KOPT-K1 (cell line): ENCODE data around the gene SLCO3A1.
"Not testable (repeated sequence)": the region's sequence is repeated elsewhere in the genome, so short reads cannot be mapped to it uniquely, and the experiment has no call there.

Experiments
- H3K27ac ChIP-seq: fragments of 200-600 bp; sonication (generic); 2 replicates; pipeline ENCODE4 v1.5.1; 2016; ENCODE audit warnings: antibody characterized with exemption, mild to moderate bottlenecking, low read depth, low read length; ENCODE audit not compliant: poor library complexity, severe bottlenecking
- H3K36me3 ChIP-seq: fragments of 200-600 bp; sonication (generic); 2 replicates; pipeline ENCODE4 v1.5.1; 2017; ENCODE audit warnings: antibody characterized with exemption, mild to moderate bottlenecking, low read length, moderate library complexity; ENCODE audit not compliant: insufficient read depth
- H3K9me3 ChIP-seq: fragments of 200-600 bp; sonication (generic); 2 replicates; pipeline ENCODE4 v1.5.1; 2017; ENCODE audit warnings: antibody characterized with exemption, low read length, mild to moderate bottlenecking; ENCODE audit not compliant: insufficient read depth, poor library complexity, severe bottlenecking

Gene SLCO3A1

DNA sequence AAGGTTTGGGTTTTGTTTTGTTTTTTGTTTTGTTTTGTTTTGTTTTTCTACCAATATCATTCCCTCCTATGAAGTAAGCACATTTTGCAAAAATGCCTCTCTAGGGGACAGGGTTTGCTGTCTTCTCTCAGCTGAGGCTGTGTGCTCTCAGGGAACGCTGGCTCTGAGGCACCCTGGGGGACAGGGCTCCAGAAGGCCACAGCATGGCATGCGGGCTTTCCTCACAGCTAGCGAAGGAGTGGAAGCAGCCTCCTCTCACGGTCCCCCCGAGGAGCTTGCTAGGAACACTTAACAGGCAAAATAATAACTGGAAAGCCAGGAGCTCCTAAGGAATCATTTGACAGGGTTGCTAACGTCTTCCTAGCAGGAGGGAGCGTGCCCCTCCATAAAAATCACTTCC lies 312.5 kb downstream of the SLCO3A1 start:
- H3K36me3 ChIP-seq = no peaks in the 10 kb centered on the region
- H3K27ac ChIP-seq = no peak overlapping the region
- H3K9me3 ChIP-seq = no peaks in the 10 kb centered on the region

- Histone ChIP-seq H3K36me3 (no peaks in the 10 kb centered on the region), H3K9me3 (no peaks in the 10 kb centered on the region), H3K27ac (no peak overlapping the region)
These were observed 313.4 kb downstream of the SLCO3A1 start for GRCh38 chr15:92166751-92167405.

DNA sequence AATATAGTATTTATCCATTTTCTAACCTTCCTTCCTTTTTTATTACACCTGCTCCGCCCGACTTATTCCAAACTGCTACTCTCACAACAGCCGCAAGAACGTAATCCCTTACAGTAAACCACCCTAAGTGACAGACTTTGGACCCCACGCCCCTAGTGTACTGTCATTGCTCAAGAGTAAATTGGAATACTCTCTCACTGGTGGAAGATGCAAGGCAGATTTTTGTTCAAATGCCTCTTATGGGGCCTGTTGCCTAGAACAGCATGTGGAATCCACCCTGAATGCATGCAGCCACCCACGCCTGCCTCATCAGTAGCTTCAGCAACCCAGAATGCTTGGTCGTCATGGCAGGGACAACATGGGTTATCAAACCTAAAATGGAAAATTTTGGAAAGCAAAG lies 313.9 kb downstream of the SLCO3A1 start:
- no peak overlapping the region for H3K27ac ChIP-seq
- no peaks in the 10 kb centered on the region for H3K36me3 ChIP-seq
- H3K9me3 ChIP-seq = no peaks in the 10 kb centered on the region

DNA sequence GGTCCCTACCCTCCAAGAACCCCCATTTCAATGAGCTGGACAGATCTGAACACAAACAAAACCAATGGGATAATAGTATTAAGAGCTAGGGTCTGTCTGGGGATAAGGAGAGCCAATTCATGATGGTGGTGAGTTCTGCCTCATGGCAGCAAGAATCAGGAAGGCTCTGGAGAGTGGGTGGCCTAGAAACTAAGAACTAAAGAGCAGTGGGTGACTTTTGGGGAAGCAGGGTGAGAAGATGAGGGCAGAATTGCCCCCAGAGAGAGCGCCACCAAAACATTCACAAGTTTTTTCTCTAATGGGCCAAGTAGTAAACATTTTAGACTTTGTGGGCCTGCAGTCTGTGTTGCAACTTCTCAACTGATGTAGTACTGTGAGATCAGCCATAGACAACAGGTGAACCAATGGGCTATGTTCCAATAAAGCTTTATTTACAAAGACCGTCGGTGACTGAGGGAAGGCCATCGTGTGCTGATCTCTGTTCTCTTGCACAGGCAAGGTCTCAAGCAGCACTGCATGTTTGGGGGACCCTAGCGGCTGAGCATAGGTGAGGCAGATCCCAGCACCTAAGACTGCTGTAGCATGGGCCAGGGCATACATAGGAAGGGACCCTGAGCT lies 314.7 kb downstream of the SLCO3A1 start:
- no peak overlapping the region for H3K27ac ChIP-seq
- no peaks in the 10 kb centered on the region for H3K9me3 ChIP-seq
- no peaks in the 10 kb centered on the region for H3K36me3 ChIP-seq

DNA sequence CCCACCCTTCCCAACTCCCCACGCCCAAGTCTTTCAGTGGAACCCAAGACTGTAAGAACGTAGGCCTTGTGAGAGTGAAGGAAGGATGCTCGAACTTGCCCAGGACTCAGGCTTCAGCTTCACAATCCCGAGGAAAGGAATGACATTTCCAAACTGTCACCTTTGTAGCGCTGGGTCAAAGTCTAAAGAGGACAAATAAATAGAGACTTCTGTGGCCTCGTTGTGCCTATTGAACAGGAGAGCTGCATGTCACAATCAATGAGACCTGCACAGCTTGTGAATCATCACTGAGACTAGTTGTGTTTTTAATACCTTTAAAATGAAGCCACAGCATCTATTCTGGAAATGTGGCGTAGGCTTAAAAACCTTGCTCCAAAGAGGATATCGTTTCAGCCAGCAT lies 317.4 kb downstream of the SLCO3A1 start:
- no peaks in the 10 kb centered on the region for H3K9me3 ChIP-seq
- H3K27ac ChIP-seq = no peak overlapping the region
- no peaks in the 10 kb centered on the region for H3K36me3 ChIP-seq

GRCh38 chr15:92178911-92179310 lies 325.4 kb downstream of the SLCO3A1 start:
- Histone ChIP-seq H3K36me3 (no peaks in the 10 kb centered on the region), H3K9me3 (no peaks in the 10 kb centered on the region), H3K27ac (no peak overlapping the region)

GRCh38 chr15:92184142-92184541 lies 330.6 kb downstream of the SLCO3A1 start:
- Histone ChIP-seq H3K9me3 (no peaks in the 10 kb centered on the region), H3K27ac (no peak overlapping the region)

GRCh38 chr15:92184679-92185230 lies 331.2 kb downstream of the SLCO3A1 start:
- no peak overlapping the region for H3K27ac ChIP-seq
- H3K9me3 ChIP-seq = no peaks in the 10 kb centered on the region
- H3K36me3 ChIP-seq = no peaks in the 10 kb centered on the region

More at GRCh38 chr15:92184142-92184541, 330.6 kb downstream of the SLCO3A1 start:
- H3K36me3 ChIP-seq = no peaks in the 10 kb centered on the region

DNA sequence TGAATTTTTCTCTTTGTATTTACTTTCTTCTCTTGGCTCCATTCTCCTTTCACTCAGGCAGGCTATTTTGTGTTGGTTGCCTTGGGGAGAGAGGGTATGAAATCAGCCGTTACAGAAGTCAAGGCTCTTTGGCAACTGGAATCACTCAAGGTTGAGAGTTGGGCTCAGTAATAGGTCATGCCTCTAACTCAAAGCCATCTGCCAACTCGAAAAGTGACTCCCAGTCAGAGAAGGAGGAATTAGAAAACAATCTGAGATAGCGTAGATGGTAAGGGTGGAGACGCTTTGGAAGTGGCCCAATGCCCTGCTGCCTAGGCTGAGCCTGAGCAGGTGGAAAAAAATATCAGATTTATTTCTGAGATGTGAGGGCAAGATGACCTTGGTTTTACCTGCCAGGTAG lies 334.5 kb downstream of the SLCO3A1 start:
- Histone ChIP-seq H3K9me3 (no peaks in the 10 kb centered on the region), H3K36me3 (no peaks in the 10 kb centered on the region)

GRCh38 chr15:92189166-92189565 lies 335.7 kb downstream of the SLCO3A1 start:
- H3K36me3 ChIP-seq = no peaks in the 10 kb centered on the region
- no peaks in the 10 kb centered on the region for H3K9me3 ChIP-seq

More for the DNA sequence above, 334.5 kb downstream of the SLCO3A1 start:
- H3K27ac ChIP-seq = no peak overlapping the region

DNA sequence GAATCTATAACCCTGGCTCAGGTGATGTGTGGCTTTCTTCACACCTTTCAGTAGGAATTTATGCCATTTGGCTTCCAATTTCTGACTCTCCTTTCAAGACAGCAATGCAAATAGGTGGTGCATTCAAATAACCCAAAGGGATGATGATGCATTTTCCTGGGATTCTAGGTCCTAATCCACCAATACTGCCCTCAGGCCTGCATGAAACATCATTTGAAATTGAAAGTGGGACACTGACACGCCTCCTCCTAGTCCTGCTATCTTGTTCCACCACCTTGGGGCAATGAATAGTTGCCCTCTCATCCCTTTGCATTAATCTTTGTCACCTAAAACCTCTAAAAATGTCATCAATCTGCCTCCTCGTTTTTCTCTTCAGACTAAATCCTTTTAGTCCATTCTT lies 341.7 kb downstream of the SLCO3A1 start:
- Histone ChIP-seq H3K36me3 (no peaks in the 10 kb centered on the region), H3K9me3 (no peaks in the 10 kb centered on the region), H3K27ac (no peak overlapping the region)

More at GRCh38 chr15:92189166-92189565, 335.7 kb downstream of the SLCO3A1 start:
- no peak overlapping the region for H3K27ac ChIP-seq

GRCh38 chr15:92196342-92196741 lies 342.8 kb downstream of the SLCO3A1 start:
- Histone ChIP-seq H3K36me3 (no peaks in the 10 kb centered on the region), H3K27ac (no peak overlapping the region), H3K9me3 (no peaks in the 10 kb centered on the region)

DNA sequence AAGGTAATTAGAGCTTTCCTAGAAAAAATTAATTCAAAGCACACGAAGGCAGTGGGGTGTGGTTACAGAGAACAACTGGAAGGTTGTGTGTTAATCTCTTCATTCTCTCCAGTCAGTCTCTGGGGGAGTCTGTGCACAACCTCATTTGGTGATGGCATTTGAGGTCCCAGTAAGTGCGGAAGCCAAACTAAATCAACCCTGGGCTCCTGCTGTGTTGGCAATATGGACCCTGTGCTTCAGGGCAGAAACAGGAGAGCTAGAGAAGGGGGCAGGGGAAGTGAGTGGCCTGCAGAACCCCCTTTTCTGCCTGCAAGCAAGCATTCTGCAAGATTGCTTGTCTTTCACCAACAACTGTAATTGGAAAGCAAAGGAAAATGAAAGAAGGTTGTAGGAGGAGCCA lies 344.2 kb downstream of the SLCO3A1 start:
- H3K27ac ChIP-seq = no peak overlapping the region
- no peaks in the 10 kb centered on the region for H3K36me3 ChIP-seq
- no peaks in the 10 kb centered on the region for H3K9me3 ChIP-seq

- H3K36me3 ChIP-seq = no peaks in the 10 kb centered on the region
- no peaks in the 10 kb centered on the region for H3K9me3 ChIP-seq
- no peak overlapping the region for H3K27ac ChIP-seq
These were observed 347.4 kb downstream of the SLCO3A1 start for GRCh38 chr15:92200891-92201290.

GRCh38 chr15:92205255-92205739 lies 351.8 kb downstream of the SLCO3A1 start:
- H3K36me3 ChIP-seq = no peaks in the 10 kb centered on the region
- H3K9me3 ChIP-seq = no peaks in the 10 kb centered on the region
- H3K27ac ChIP-seq = no peak overlapping the region

GRCh38 chr15:92207601-92208000 lies 354.1 kb downstream of the SLCO3A1 start:
- not testable (repeated sequence) for H3K9me3 ChIP-seq, H3K36me3 ChIP-seq, H3K27ac ChIP-seq
